OCI-LY7 (cell line): ENCODE results near the gene ANAPC1. TPM values are rescaled to one million over a fixed set of nuclear protein-coding genes. Genes with fewer than 3 reads are reported as not detected.
"Not testable (repeated sequence)": the region's sequence is repeated elsewhere in the genome, so short reads cannot be mapped to it uniquely, and the experiment has no call there.

ENCODE experiments used
- BruUV-seq: library from RNA; stranded (reverse); fragments of 400-500 nt; replicated peaks from 2 replicates; lab custom pipeline; 2021; lab: Mats Ljungman, UMichigan
- CTCF ChIA-PET: fragments of 300-600 bp; sonication (Branson Sonifier 250); formaldehyde crosslinking; loops from one replicate; lab custom pipeline; 2022; ENCODE audit warnings: antibody characterized with exemption; ENCODE audit not compliant: unreplicated experiment; lab: Charles Lee
- POLR2A ChIA-PET: fragments of 300-600 bp; sonication (Branson Sonifier 250); formaldehyde crosslinking; loops from one replicate; lab custom pipeline; 2022; ENCODE audit warnings: antibody characterized with exemption; lab: Charles Lee
- DNase-seq: peaks from one replicate; pipeline ENCODE4 v3.0.0-alpha.2; 2015; ENCODE audit warnings: low spot score
- H2AFZ ChIP-seq: fragments of 200-600 bp; sonication (generic), shearing (Covaris generic); 2 replicates; pipeline ENCODE4 v1.6.1; 2014; ENCODE audit warnings: mild to moderate bottlenecking, antibody characterized with exemption, low read length, moderate library complexity
- H3K27ac ChIP-seq: fragments of 200-600 bp; sonication (generic); 2 replicates; pipeline ENCODE4 v1.5.1; 2014; ENCODE audit warnings: mixed run types, low read depth, mild to moderate bottlenecking, moderate library complexity, low read length, inconsistent platforms; ENCODE audit not compliant: poor library complexity, severe bottlenecking
- H3K36me3 ChIP-seq: fragments of 200-600 bp; sonication (generic); 2 replicates; pipeline ENCODE4 v1.6.1; 2014; ENCODE audit warnings: mild to moderate bottlenecking, antibody characterized with exemption, low read length, moderate library complexity, mixed read lengths; ENCODE audit not compliant: insufficient read depth
- H3K4me1 ChIP-seq: fragments of 200-600 bp; sonication (generic); 2 replicates; pipeline ENCODE4 v1.5.1; 2014; ENCODE audit warnings: mild to moderate bottlenecking, low read length; ENCODE audit not compliant: insufficient read depth, poor library complexity, severe bottlenecking
- H3K4me2 ChIP-seq: fragments of 200-600 bp; sonication (generic); 2 replicates; pipeline ENCODE4 v1.6.1; 2014; ENCODE audit warnings: mild to moderate bottlenecking, low read length
- H3K4me3 ChIP-seq: fragments of 200-600 bp; sonication (generic); 2 replicates; pipeline ENCODE4 v1.5.1; 2014; ENCODE audit warnings: mild to moderate bottlenecking, low read depth, low read length; ENCODE audit not compliant: poor library complexity, severe bottlenecking
- H3K79me2 ChIP-seq: fragments of 200-600 bp; sonication (generic); 2 replicates; pipeline ENCODE4 v1.6.1; 2016; ENCODE audit warnings: low read depth, mild to moderate bottlenecking, low read length, moderate library complexity, mixed read lengths; ENCODE audit not compliant: insufficient read depth
- H3K9me2 ChIP-seq: fragments of 200-600 bp; sonication (generic); 2 replicates; pipeline ENCODE4 v1.6.1; 2016; ENCODE audit warnings: mild to moderate bottlenecking, low read length, mixed read lengths; ENCODE audit not compliant: insufficient read depth
- H3K9me3 ChIP-seq: fragments of 200-600 bp; sonication (generic); 2 replicates; pipeline ENCODE4 v1.6.1; 2014; ENCODE audit warnings: mild to moderate bottlenecking, mixed run types, low read length, mixed read lengths
- H4K20me1 ChIP-seq: fragments of 200-600 bp; sonication (generic); 2 replicates; pipeline ENCODE4 v1.6.1; 2014; ENCODE audit warnings: mild to moderate bottlenecking, antibody characterized with exemption, low read length, moderate library complexity, mixed read lengths; ENCODE audit not compliant: insufficient read depth
- intact Hi-C: fragments of 100-400 bp; cut with micrococcal nuclease; formaldehyde crosslinking; loops from one replicate; pipeline ENCODE4 v1.10.0; 2022; ENCODE audit not compliant: unreplicated experiment
- total RNA-seq, 2 experiments: library from RNA; depleted of rRNA in 1 of 2; stranded (reverse); fragments of >200 nt in 1 of 2; shearing (Covaris generic) in 1 of 2; gene quantifications; 2 replicates each; pipeline ENCODE4 v1.2.3, GENCODE V29; 2014 to 2022
- TF ChIP-seq, protein P1 (sequence below): fragments of 200-600 bp; sonication (generic); conservative IDR thresholded peaks from 2 replicates; pipeline ENCODE4 v1.5.1; 2014; ENCODE audit warnings: mild to moderate bottlenecking, antibody characterized with exemption, low read length, moderate library complexity, mixed read lengths

The ANAPC1 gene
- total RNA-seq, 2 experiments from 2014 or later = 103 to 131 TPM

DNA sequence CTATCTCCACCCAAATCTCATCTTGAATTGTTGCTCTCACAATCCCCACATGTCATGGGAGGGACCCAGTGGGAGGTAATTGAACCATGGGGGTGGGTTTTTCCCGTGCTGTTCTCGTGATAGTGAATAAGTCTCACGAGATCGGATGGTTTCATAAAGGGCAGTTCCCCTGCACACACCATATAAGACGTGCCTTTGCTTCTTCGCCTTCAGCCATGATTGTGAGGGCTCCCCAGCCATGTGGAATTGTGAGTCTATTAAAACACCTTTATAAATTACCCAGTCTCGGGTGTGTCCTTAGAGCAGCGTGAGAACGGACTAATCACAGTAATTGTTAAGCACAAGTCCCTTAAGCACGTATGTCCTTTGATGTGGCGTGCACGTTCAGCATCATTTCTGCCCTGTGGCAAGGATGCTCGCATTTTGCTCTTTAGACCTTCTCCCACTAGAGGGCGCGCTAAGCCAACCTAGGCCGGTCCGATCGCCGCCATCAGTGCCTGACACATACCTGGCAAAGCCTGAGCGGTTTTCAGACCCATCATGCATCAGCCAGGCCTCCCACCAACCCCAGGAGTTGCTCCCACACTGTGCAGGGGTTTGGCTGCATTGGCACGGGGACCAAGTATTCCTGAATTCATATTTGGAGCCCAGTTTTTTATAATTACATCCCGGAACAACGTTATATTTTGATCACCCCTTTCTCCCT, 136.4 kb downstream of the ANAPC1 start:
- H3K36me3 ChIP-seq, CTCF ChIA-PET, H3K9me3 ChIP-seq, H3K4me3 ChIP-seq, H3K4me1 ChIP-seq, H3K27ac ChIP-seq, POLR2A ChIA-PET, intact Hi-C loops, H3K79me2 ChIP-seq, H3K9me2 ChIP-seq, H2AFZ ChIP-seq, H4K20me1 ChIP-seq, BruUV-seq, H3K4me2 ChIP-seq: not testable (repeated sequence)
- TF ChIP-seq, protein P1, sequence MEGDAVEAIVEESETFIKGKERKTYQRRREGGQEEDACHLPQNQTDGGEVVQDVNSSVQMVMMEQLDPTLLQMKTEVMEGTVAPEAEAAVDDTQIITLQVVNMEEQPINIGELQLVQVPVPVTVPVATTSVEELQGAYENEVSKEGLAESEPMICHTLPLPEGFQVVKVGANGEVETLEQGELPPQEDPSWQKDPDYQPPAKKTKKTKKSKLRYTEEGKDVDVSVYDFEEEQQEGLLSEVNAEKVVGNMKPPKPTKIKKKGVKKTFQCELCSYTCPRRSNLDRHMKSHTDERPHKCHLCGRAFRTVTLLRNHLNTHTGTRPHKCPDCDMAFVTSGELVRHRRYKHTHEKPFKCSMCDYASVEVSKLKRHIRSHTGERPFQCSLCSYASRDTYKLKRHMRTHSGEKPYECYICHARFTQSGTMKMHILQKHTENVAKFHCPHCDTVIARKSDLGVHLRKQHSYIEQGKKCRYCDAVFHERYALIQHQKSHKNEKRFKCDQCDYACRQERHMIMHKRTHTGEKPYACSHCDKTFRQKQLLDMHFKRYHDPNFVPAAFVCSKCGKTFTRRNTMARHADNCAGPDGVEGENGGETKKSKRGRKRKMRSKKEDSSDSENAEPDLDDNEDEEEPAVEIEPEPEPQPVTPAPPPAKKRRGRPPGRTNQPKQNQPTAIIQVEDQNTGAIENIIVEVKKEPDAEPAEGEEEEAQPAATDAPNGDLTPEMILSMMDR = peak; percentile 63
- DNase-seq = peak; percentile 19

- H2AFZ ChIP-seq, intact Hi-C loops, POLR2A ChIA-PET, H3K4me3 ChIP-seq, H3K4me2 ChIP-seq, DNase-seq, H3K36me3 ChIP-seq, H3K4me1 ChIP-seq, H3K9me2 ChIP-seq, H4K20me1 ChIP-seq, CTCF ChIA-PET, BruUV-seq, H3K9me3 ChIP-seq, H3K27ac ChIP-seq, H3K79me2 ChIP-seq: not testable (repeated sequence)
These were observed 139.2 kb downstream of the ANAPC1 start for GRCh38 chr2:111744751-111745150.

DNA sequence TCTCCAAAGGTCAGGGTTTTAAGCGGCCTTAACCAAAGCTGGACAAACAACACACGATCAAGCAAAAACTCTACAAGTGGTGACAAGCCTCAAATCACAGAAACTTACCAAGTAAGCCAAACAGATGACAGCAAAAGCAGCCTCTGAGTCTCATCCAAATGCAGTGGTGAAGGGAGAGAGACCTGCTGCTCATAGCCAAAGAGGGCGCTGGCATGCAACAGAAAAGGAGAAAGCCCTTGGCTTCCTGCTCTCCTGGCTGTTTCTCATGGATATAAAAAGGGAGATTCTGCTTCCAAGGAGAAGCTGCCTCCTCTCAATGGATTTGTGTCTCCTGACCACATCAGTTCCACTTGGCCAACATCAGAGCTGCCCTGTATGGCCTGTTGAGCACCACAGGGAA, 142.5 kb downstream of the ANAPC1 start:
- POLR2A ChIA-PET, H3K27ac ChIP-seq, BruUV-seq, H3K9me2 ChIP-seq, H4K20me1 ChIP-seq, intact Hi-C loops, H3K36me3 ChIP-seq, DNase-seq, H3K4me1 ChIP-seq, H2AFZ ChIP-seq, H3K4me3 ChIP-seq, CTCF ChIA-PET, H3K4me2 ChIP-seq, H3K9me3 ChIP-seq, H3K79me2 ChIP-seq: not testable (repeated sequence)
